Mucosa of stomach (tissue), 1 donor: ENCODE measurements around the gene SRRM2.
A peak's percentile ranks its signal among the peaks of the same experiment; 100 is the strongest.

Experiments used
- H3K27me3 ChIP-seq: one replicate; pipeline ENCODE4 v1.7.0; 2013; ENCODE audit warnings: mild to moderate bottlenecking, low read length; ENCODE audit not compliant: control insufficient read depth, insufficient read depth
- H3K36me3 ChIP-seq: one replicate; pipeline ENCODE4 v1.7.0; 2013; ENCODE audit warnings: low read length; ENCODE audit not compliant: control insufficient read depth, insufficient read depth
- H3K4me1 ChIP-seq: one replicate; pipeline ENCODE4 v1.7.0; 2013; ENCODE audit warnings: mild to moderate bottlenecking, low read length; ENCODE audit not compliant: control insufficient read depth, insufficient read depth
- H3K4me3 ChIP-seq: one replicate; pipeline ENCODE4 v1.7.0; 2013; ENCODE audit warnings: low read length
- H3K9ac ChIP-seq: one replicate; pipeline ENCODE4 v1.7.0; 2013; ENCODE audit warnings: mild to moderate bottlenecking, low read length, moderate library complexity
- H3K9me3 ChIP-seq: one replicate; pipeline ENCODE4 v1.7.0; 2013; ENCODE audit warnings: mild to moderate bottlenecking, low read length, moderate library complexity; ENCODE audit not compliant: control insufficient read depth
- donor health status: Pancreatic carcinoma.

Gene SRRM2

GRCh38 chr16:2809149-2809760 lies 56.8 kb downstream of the SRRM2 start:
- H3K9me3 ChIP-seq = no peaks in the 10 kb centered on the region
- no peak overlapping the region for H3K9ac ChIP-seq
- no peak overlapping the region for H3K4me3 ChIP-seq
- peaks cover 10% of the 10 kb centered on the region for H3K4me1 ChIP-seq
- H3K27me3 ChIP-seq = no peaks in the 10 kb centered on the region
- H3K36me3 ChIP-seq = no peaks in the 10 kb centered on the region

- H3K9ac ChIP-seq = no peak overlapping the region
- no peaks in the 10 kb centered on the region for H3K36me3 ChIP-seq
- H3K4me1 ChIP-seq = peaks cover 10% of the 10 kb centered on the region
- no peaks in the 10 kb centered on the region for H3K9me3 ChIP-seq
- H3K27me3 ChIP-seq = peaks cover 4% of the 10 kb centered on the region
- no peak overlapping the region for H3K4me3 ChIP-seq
Measured at GRCh38 chr16:2810651-2811050, 58.2 kb downstream of the SRRM2 start.

GRCh38 chr16:2811703-2812471 lies 59.4 kb downstream of the SRRM2 start:
- Histone ChIP-seq H3K36me3 (no peaks in the 10 kb centered on the region), H3K4me3 (no peak overlapping the region), H3K4me1 (peaks cover 10% of the 10 kb centered on the region), H3K27me3 (peaks cover 6% of the 10 kb centered on the region), H3K9me3 (no peaks in the 10 kb centered on the region), H3K9ac (peak overlapping the region; percentile 43)

- Histone ChIP-seq H3K27me3 (peaks cover 6% of the 10 kb centered on the region), H3K9ac (no peak overlapping the region), H3K9me3 (no peaks in the 10 kb centered on the region), H3K4me3 (no peak overlapping the region), H3K36me3 (no peaks in the 10 kb centered on the region), H3K4me1 (peaks cover 10% of the 10 kb centered on the region)
Measured at GRCh38 chr16:2813771-2814221, 61.4 kb downstream of the SRRM2 start.

DNA sequence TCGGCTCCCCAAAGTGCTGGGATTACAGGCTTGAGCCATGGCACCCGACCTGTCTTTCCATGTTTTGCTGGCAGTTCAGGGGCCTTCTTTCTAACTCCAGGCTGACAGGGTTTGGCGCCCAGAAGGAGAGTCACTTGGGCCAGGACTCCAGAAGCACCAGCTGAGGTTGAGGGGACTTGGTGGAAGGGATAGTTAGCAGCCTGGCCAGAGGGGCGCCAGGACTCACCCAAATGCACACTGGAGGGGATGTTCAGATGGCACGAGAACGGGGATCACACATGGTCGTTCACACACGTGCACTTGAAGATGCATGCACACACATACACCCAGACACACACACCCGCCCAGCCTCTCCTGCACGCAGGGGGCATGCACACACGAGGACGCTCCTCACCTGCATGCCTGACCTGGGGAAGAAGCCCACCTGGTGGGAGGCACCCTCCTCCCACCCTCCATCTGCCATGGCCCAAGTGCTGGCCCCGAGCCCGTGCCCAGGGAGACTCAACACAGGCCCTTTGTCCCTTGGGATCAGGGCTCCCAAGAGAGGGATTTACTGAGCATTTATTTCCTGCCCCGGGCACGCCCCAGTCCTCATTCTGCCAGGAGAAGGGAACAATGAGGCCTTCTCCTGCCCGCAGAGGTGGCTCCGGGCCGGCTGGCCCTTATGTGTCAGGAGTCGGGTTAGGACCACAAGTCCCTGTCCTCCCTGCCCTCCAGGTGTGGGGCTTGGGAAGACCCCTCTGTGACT lies 62.3 kb downstream of the SRRM2 start:
- no peaks in the 10 kb centered on the region for H3K36me3 ChIP-seq
- H3K4me1 ChIP-seq = peaks cover 10% of the 10 kb centered on the region
- peaks cover 6% of the 10 kb centered on the region for H3K27me3 ChIP-seq
- H3K4me3 ChIP-seq = no peak overlapping the region
- H3K9ac ChIP-seq = no peak overlapping the region
- H3K9me3 ChIP-seq = no peaks in the 10 kb centered on the region

GRCh38 chr16:2815299-2815771 lies 62.9 kb downstream of the SRRM2 start:
- peaks cover 6% of the 10 kb centered on the region for H3K27me3 ChIP-seq
- H3K9me3 ChIP-seq = no peaks in the 10 kb centered on the region
- H3K4me3 ChIP-seq = no peak overlapping the region
- no peak overlapping the region for H3K9ac ChIP-seq
- peaks cover 10% of the 10 kb centered on the region for H3K4me1 ChIP-seq
- no peaks in the 10 kb centered on the region for H3K36me3 ChIP-seq

DNA sequence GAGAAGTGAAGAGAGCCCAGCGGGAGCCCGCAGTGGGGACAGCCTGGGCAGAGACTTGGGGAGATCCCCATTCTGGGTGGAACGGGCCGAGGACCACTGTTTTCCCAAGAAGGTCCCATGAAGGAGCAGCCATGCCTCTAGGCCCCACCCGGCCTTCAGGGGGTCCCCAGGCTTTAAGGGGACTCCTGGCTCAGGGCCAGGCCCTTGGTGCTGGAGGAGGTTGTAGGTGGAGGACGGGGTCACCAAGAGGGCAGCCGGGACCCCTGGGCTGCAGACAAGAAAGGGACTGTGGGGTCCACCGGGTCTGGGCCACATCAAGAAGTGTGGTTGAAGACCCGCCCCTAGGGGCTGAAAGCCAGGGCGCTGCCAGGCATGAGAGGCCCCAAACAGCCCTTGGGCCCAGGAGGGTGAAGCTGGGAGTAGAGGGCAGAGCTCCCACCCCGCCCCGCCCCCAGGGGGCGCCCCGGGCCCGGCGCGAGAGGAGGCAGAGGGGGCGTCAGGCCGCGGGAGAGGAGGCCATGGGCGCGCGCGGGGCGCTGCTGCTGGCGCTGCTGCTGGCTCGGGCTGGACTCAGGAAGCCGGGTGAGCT lies 64.4 kb downstream of the SRRM2 start, which contains the start of gene PRSS21:
Gene PRSS21 (plus strand): TSS at position 487 of the 589 bp plus-strand sequence. CDS start 32 bp downstream, at position 519.
- no peak within 1 kb of the TSS for H3K4me3 ChIP-seq
- peaks cover 6% of the 10 kb centered on the region for H3K4me1 ChIP-seq
- peaks cover 6% of the 10 kb centered on the region for H3K27me3 ChIP-seq
- no peaks in the 10 kb centered on the region for H3K9me3 ChIP-seq
- no peak within 1 kb of the TSS for H3K9ac ChIP-seq
- no peaks in the 10 kb centered on the region for H3K36me3 ChIP-seq

- no peaks in the 10 kb centered on the region for H3K9me3 ChIP-seq
- no peaks in the 10 kb centered on the region for H3K4me1 ChIP-seq
- H3K9ac ChIP-seq = no peak overlapping the region
- H3K4me3 ChIP-seq = no peak overlapping the region
- peaks cover 6% of the 10 kb centered on the region for H3K27me3 ChIP-seq
- no peaks in the 10 kb centered on the region for H3K36me3 ChIP-seq
Measured at GRCh38 chr16:2817340-2818271, 65.2 kb downstream of the SRRM2 start.

DNA sequence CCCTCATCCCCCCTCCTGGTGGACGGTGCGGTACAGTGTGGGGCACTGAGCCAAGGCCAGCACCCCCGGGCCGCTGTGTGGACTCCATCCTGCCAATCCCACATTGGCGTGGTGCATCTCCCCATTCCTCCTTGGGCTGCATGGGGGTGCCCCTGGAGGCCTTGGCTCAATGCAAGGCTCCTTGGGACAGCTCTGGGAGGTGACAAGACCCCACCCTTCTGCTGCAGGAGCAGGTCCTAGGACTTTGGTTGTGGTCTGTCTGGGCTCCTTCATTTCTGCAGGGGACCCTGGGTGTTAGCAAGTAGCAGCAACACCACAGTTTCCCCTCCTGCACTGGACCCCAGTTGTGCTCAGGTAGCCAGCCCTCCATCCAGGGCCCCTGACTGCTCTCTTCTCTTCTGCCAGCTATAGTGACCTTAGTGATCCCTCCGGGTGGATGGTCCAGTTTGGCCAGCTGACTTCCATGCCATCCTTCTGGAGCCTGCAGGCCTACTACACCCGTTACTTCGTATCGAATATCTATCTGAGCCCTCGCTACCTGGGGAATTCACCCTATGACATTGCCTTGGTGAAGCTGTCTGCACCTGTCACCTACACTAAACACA lies 65.9 kb downstream of the SRRM2 start:
- no peak overlapping the region for H3K9ac ChIP-seq

GRCh38 chr16:2819179-2819938 lies 66.9 kb downstream of the SRRM2 start:
- Histone ChIP-seq H3K9ac (no peak overlapping the region), H3K4me3 (no peak overlapping the region), H3K9me3 (no peaks in the 10 kb centered on the region), H3K36me3 (no peaks in the 10 kb centered on the region), H3K4me1 (no peaks in the 10 kb centered on the region), H3K27me3 (peaks cover 6% of the 10 kb centered on the region)

More for the DNA sequence above, 65.9 kb downstream of the SRRM2 start:
- Histone ChIP-seq H3K9me3 (no peaks in the 10 kb centered on the region), H3K36me3 (no peaks in the 10 kb centered on the region), H3K4me1 (no peaks in the 10 kb centered on the region), H3K4me3 (no peak overlapping the region), H3K27me3 (peaks cover 6% of the 10 kb centered on the region)
